WTC11 (cell line): ENCODE measurements around the gene LRRC8D.

Experiments used
- KAT7 ChIP-seq: sonication (generic); formaldehyde crosslinking; IDR thresholded peaks from 2 replicates; pipeline ENCODE4 v1.8.1; 2023; ENCODE audit warnings: missing genetic modification reagents, mild to moderate bottlenecking, borderline replicate concordance
- TF ChIP-seq, protein P1 (sequence below): fragments of 200-600 bp; IDR thresholded peaks from 2 replicates; pipeline ENCODE4 v1.8.0; 2022; ENCODE audit warnings: antibody characterized with exemption

DNA sequence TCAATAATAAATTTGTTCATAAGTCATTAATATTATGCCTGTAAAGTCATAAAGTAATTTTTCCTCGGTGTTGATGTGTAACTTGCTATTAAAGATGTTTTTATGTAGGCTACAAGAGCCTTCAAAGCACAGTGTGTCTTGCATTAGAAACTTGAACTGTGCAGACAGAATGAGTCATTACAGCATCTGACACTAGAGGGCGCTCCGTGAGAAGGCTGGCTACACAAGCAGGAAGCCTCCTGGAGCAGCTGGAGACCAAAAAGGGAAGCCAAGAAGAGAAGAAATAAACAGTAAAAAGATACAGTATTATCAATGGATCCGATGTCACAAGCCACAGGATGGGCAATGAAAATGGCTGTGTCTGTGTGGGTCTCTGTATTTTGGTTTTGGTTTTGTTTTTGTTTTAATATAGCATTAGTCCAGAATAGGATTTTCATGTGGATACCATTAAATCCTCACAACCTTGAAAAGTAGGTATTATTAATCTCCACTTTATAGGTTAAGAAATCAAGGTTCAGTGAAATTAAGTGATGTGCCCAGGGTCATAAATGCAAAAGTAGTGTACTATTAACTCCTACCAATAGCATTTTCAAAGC lies 16.1 kb upstream of the LRRC8D start:
- TF ChIP-seq, protein P1, sequence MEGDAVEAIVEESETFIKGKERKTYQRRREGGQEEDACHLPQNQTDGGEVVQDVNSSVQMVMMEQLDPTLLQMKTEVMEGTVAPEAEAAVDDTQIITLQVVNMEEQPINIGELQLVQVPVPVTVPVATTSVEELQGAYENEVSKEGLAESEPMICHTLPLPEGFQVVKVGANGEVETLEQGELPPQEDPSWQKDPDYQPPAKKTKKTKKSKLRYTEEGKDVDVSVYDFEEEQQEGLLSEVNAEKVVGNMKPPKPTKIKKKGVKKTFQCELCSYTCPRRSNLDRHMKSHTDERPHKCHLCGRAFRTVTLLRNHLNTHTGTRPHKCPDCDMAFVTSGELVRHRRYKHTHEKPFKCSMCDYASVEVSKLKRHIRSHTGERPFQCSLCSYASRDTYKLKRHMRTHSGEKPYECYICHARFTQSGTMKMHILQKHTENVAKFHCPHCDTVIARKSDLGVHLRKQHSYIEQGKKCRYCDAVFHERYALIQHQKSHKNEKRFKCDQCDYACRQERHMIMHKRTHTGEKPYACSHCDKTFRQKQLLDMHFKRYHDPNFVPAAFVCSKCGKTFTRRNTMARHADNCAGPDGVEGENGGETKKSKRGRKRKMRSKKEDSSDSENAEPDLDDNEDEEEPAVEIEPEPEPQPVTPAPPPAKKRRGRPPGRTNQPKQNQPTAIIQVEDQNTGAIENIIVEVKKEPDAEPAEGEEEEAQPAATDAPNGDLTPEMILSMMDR = peak; percentile 93
- TF ChIP-seq KAT7 (CRISPR knock-in tag) = no peak
